HG03196 (cell line): ENCODE results near the gene RASGRF1.
"Not testable (repeated sequence)": the region's sequence is repeated elsewhere in the genome, so short reads cannot be mapped to it uniquely, and the experiment has no call there.

Experiments
- ATAC-seq: cut with Tn5 transposase; IDR thresholded peaks from one replicate; pipeline ENCODE4 v1.9.1; 2021; ENCODE audit not compliant: unreplicated experiment

The RASGRF1 gene, protein sequence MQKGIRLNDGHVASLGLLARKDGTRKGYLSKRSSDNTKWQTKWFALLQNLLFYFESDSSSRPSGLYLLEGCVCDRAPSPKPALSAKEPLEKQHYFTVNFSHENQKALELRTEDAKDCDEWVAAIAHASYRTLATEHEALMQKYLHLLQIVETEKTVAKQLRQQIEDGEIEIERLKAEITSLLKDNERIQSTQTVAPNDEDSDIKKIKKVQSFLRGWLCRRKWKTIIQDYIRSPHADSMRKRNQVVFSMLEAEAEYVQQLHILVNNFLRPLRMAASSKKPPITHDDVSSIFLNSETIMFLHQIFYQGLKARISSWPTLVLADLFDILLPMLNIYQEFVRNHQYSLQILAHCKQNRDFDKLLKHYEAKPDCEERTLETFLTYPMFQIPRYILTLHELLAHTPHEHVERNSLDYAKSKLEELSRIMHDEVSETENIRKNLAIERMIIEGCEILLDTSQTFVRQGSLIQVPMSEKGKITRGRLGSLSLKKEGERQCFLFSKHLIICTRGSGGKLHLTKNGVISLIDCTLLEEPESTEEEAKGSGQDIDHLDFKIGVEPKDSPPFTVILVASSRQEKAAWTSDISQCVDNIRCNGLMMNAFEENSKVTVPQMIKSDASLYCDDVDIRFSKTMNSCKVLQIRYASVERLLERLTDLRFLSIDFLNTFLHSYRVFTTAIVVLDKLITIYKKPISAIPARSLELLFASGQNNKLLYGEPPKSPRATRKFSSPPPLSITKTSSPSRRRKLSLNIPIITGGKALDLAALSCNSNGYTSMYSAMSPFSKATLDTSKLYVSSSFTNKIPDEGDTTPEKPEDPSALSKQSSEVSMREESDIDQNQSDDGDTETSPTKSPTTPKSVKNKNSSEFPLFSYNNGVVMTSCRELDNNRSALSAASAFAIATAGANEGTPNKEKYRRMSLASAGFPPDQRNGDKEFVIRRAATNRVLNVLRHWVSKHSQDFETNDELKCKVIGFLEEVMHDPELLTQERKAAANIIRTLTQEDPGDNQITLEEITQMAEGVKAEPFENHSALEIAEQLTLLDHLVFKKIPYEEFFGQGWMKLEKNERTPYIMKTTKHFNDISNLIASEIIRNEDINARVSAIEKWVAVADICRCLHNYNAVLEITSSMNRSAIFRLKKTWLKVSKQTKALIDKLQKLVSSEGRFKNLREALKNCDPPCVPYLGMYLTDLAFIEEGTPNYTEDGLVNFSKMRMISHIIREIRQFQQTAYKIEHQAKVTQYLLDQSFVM (N-terminal part only)

DNA sequence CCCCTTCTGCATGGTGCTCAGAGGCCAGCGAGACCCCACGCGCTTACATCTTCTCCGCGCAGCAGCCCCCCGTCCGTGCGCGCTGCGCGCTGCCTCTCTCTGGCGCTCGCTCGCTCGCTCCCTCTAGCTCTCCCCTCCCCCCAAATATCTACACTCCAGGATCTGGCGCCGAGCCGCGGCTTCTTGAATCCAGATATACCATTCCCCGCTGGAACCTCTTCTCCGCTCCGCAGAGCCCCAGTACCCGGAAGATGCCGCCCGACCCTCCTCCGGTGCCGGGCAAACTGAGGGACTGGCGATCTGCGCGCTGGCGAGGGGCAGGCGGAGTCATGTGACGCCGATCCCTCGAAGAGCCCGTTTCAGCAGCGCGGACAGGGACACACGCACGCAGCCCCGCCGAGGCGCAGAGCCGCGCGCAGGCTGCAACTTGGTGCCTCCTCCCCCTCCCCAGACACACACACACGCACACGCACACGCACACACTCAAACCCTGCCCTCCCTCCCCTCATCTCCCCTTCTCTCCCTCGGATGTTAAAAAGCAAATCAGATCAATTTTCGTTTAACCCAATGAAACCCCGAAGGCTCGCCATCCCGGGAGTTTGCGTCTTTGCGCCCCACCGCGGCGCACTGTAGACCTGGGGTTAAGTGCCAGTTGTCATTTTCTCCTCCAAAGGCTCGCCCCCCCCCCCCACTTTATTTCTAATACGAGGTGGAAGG, at the start of gene RASGRF1:
TSS of gene RASGRF1 (minus strand) at position 294 of the 717 bp plus-strand sequence. CDS start at position 12, 282 bp downstream.
- no peak for ATAC-seq

DNA sequence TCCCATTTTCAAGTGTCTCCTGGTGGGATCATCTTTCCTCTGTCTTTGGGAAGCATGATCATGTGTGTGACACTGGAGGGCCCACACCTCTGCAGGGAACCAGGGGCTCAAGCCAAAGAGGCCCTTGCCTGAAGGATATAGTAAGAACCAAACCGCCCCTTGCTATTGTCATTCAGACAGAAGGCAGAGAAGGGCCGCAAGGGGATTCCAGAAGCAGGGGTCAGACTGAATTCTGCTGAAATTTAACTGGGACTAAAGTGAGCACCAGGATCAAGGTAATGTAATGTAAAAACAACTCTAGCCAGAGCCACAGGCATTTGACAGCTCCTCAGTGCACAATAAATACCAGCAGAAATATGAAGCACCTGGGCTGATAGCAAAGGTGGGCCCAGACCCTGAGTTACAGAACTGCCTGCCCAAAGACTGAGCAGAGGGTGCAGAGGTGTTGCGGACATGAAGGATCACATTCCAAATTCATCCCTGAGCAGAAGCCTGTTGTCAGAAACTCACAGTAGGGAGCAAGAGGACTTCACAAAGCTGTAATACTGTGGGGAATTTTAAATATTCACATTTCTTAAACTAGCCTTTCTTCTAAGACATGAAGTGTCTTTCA, 46.0 kb upstream of the RASGRF1 start:
- ATAC-seq, result no peak

DNA sequence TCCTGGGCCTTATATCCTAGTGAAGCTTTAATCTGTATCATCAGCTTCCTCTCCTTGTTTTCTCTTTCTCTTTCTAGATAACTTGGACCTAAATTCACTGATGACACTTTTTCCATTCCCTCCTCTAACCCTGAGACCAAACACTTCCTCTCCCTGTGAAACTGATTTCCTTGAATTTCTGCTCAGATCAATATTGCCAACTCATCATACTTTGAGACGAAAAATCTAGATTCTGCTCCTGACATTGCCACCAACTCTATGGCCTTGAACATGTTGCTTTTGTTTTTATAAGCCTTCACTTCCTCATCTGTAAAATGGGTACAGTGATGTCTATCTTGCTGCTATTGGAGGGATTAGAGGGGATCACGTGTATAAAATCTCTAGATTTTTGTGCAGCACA, 42.7 kb upstream of the RASGRF1 start:
- ATAC-seq, result no peak

DNA sequence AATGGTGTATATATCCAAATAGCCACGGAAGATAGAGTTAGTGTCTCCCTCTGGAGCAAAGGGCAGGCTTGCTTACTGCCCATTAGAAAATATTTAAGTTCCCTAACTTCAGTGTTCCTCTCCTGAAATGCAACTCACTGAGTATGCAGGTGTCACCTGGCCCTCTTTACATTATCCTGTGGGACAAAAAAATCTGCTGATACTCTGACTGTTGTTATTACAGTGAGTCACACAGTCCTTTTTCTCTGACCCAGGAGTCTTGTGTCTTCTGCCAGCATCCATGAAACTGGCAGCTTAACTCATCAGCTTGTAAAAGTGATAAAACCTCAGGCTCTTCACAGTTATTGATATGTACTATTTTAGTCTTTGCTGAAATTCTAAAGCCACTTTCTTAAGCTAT, 42.2 kb upstream of the RASGRF1 start:
- ATAC-seq, result no peak

DNA sequence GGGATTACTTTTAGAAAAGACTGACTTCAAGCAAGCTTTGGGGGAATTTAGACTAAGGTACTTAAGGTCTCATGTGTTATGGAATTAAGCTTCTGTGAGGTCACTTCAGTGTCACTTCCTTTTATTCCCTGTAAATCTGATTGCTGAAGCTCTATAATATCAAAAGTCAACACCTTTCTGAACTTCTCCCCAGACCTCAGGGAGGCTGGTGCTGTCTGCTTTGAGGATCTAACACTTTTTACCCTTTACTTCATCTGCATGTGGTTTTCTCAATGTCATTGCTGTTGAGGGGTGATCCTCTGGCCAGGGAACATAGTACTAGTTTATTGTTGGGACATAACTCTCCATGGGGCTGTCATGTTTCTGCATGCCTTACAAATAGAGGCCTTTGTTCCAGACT, 41.8 kb upstream of the RASGRF1 start:
- ATAC-seq, result no peak

DNA sequence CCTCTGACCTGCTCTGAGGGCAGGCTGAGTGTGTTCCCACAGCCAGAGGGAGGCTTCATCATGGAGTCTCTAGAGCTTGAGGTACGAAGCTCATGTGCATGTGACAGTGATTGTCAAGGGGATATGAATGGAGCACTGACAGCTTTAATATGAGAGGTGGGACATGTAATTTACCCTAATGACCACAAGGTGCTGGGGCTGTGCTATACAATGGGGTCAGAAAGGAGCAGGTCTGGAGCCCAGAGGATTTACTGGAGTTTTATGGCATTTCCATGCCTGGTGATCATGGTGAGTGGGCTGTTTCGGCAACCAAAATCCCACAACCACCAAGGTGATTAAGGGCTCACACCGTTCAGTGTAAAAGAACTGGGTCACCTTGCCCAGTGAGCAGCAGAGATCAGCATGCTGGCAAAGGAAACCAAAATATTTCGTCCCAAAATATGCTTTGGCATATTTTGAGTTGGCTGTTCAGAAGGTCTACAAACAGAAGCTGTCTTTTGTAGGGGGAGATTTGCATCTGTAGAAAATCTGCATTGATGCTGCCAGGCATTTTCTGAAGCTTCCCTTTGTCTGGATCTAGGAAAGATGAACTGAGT, 40.1 kb upstream of the RASGRF1 start:
- no peak for ATAC-seq

DNA sequence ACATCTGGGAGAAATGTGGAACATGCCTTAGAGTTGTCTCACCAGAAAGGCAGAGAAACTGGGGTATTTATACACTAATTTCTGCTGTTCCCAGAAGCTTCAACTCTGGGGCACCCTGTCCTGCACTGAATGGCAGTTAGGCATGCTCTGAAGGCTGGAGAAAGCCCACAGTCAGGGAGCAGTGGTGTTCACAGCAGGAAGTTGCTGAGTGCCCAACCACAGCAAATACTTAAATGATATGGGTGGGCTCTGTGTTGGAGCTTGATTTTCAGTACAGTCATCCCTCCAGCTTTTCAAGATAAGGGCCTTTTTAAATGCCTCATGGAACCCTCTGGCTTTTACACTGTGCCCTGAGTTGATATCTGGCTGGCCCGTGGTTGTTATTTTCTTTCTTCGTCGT, 38.7 kb upstream of the RASGRF1 start:
- ATAC-seq, result no peak

DNA sequence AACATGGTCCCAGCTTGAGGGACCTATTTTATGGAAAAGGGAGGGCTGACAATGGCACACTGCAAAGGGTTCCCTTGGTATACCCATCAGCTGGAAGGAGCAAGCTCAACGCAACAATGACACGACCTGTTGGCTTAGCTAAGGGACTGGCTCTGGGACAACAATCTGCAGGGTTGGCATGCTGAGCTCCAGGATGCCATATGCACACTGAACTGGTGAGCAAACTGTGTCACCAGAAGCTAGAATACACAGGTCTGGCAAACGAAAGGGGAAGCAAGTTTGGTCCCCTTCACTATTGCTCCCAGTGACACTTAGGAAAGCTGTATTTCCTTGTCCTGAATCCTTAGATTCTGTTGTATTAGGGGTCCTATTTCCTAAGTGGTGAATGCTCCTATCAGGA, 38.0 kb upstream of the RASGRF1 start:
- no peak for ATAC-seq

DNA sequence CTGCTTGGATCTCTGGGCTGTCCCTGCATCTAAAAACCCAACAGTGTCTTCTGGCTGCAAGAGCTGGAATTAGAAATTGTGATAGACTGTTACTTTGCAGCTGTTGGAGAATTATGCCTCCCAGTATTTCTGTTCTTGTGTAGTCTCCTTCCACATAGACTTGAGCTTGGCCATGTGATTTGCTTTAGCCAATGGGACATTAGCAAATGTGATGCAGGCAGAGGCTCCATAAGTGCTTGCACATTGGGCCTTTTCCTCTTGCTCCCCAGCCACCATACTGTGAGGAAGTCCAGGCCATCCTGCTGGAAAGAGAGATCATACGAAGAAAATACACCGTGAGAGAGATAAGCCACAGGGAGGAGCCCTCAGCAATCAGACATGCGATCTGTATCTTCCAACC, 33.8 kb upstream of the RASGRF1 start:
- no peak for ATAC-seq

DNA sequence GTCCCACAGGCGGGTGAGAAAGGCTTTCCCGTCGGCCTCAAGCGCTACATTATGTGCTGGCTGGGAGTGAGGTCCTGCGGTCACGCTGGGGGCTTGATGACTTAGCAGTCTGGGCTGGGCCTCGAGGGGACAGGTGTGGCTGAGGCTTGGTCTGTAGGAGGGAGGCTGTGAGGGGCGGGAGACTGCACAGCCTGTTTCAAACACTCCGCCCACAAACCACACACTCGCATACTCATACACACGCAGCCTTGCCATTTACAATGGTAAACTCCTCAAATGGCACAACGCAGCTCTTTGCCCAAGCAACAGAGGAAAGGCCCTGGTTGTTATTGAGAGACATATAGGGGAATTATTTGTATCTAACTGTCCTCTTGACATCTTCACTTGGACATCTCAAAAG, 32.4 kb upstream of the RASGRF1 start:
- ATAC-seq, result no peak

DNA sequence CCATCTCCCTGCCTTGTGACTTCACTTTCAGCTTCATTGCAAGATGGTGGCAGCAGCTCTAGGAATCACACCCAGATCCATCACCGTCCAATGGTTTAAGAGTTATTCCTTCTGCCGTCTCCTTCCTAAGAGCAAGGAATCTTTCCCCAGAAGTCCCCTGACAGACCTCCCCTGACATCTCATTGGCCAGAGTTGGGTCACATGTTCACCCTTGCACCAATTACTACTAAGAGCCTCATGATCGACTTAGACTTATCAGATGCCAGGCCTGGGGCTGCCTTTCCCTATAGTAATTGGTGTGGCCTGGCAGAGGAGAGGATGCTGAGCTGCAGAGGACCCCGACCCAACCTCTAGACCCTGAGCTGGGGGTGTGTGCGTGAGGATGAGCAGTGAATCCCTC, 31.8 kb upstream of the RASGRF1 start:
- no peak for ATAC-seq

DNA sequence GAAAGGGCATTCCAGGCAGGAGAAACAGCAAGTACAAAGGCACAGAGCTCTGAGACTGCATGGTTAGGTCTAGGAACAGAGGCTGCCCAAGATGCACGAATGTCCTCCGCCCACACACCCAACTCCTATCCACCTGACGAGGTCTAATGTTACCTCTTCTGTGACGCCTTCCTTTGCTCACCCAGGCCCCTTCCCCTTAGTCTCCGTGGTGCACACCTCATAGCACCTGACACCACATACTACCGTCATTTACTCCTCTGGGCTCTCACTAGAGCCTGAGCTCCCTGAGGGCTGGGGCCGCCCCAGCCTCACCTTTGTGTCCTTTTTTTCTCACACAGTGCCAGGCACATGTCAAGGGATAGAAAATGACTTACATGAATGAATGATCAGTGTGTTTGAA, 31.0 kb upstream of the RASGRF1 start:
- no peak for ATAC-seq

DNA sequence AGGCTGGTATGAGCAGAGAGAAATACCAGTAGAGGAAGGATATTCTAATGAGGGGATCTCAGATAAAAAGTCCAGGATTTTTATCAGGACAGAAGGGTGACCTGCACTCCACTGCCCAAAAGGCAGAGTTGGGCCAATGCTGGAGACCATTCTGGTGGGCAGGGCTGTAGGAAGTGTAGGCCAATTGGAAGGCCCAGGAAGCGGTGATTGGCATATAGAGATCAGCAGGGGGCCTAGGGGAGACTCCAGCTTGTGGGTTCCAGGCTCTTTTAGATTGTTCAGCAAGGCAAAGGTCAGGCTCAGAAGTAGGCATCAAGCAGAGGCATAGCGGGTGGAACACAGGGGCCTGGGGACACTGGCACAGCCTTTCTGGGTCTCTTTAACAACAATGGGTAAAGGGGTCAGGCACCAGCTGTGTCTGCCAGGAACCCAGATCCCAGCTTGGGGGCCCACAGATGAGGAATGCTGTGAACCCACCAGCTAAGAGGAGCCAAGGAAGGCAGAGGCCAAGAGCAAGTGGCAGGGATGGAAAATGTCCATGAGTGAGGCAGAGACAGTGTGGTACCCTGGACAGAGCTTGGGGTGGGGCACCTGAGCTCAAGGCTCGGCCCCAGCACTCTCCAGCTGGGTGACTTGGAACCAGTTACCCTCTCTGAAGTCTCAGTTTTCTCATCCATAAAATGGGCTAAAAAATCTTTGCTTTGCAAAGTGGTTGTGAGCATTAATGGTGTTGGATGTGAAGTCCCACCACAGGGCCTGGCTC, 27.0 kb upstream of the RASGRF1 start:
- no peak for ATAC-seq

DNA sequence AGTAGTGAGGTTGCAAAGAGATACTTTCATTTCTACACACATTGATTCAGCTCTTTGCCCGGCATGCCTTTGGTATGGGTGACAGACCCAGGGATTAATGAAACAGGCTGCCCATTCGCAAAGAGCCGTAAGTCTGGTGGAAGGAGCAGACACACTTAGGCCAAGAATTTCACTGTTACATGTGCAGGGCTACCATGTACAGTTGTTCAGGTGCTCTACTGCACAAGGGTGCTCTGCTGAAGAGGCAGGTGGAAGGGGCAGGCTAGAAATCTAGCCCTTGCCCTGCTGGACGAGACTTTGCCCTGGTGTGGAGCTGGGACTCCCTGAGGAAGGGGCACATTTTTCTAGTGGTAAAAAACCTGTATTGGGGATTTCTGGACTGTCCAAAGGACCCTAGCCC, 26.2 kb upstream of the RASGRF1 start:
- no peak for ATAC-seq

DNA sequence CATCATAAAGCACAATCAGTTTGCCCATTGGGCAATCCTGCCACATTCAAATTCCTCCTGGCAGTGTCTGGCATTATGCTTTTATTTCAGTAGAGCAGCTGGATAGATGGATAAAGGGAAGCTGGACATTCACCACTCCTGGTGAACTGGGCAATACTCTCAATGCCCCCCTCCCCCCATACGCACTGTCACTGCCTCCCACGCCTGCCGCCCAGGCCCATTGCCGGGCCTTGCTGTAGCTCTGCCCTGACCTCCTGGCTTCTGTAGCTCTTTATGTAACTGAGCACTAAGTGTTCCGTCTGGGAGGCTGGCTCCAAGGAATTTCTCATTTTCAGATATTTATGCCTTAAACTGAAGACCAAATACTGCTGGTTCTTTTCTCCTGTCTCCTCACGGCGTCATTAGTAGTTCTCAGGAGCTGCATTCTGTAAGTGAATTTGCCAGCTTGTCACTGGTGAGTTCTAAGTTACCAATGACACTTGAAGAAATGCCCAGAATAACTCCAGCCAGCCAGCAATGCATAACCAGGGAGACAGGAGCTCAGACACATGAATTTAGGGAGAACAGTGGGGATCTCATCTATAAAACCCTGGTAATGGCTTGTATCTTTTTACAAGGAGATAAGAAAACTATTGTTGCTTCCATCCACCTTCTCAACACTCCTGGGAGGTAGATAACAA, 25.5 kb upstream of the RASGRF1 start:
- no peak for ATAC-seq

DNA sequence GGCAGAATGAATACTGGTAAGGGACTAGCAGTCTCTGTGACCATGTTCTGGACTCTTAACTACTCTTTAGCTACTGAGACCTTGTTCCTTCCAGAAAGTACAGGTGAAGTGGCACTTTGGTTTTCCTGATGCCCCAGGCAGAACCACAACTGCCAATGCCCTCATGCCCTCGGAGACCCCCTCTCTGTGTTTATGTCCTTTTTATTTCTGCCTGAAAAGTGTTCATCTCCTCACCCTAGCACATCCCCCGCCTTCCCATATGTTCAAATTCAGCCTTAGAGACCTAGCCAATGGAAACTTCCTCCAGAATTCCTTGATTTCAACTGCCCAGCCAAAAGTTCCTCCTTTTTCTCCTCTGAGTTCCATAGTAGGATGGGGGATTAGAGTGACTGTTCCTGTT, 23.3 kb upstream of the RASGRF1 start:
- ATAC-seq, result no peak

DNA sequence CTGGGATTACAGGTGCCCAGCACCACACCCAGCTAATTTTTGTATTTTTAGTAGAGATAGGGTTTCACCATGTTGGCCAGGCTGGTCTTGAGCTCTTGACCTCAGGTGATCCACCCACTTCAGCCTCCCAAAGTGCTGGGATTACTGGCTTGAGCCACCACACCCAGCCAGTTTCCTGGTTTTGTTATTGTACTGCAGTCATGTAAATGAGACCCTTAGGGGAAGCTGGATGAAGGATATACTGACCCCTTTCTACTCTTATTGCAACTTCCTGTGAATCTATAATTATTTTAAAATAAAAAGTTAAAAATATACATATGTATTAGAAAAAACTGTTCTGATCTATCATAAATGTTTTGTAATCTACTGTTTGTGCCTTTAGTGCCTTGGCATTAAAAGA, 20.8 kb upstream of the RASGRF1 start:
- ATAC-seq, result not testable (repeated sequence)

DNA sequence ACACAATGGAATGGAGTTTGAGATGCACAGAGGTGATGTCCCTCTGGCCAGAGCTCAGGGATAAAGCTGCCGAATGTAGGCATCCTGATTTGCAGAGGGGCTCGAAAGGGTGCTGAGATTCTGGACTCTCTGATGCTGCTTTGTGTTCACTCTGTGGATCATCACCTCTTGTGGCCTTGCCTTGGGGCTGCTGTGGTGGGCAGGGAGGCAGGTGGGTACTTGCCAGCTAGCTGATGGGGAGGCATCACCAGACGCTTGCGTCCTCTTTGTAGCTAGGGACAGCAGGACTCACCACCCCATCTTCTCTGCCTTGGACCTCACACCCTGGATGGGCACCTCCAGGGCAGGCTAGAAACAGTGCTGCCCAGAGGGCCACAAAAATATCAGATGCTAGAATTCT, 14.6 kb upstream of the RASGRF1 start:
- no peak for ATAC-seq

DNA sequence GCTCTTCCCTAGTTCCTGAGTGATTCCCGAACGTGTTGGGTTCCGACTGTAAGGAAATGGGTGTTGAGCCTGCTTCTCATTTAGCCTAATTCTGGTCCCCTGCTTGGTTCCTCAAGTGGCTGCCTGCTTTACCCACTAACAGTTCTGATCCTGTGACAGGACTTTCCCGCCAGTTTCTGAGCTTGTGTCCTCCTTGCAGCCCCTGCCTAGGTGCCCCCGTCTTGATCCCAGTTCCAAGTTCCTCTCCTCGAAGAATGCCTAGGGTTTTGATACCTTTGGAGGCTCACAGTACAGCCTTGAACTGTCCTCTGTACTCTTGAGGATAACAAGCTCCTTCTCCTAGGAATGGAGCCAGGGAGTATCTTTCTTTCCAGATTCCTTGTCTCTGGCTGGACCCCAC, 12.0 kb upstream of the RASGRF1 start:
- no peak for ATAC-seq
